GM19328 (cell line): ENCODE measurements around the gene PCLO.
"Not testable (repeated sequence)": the region's sequence is repeated elsewhere in the genome, so short reads cannot be mapped to it uniquely, and the experiment has no call there.

Experiments
- ATAC-seq: cut with Tn5 transposase; IDR thresholded peaks from one replicate; pipeline ENCODE4 v1.9.1; 2021; ENCODE audit warnings: mild to moderate bottlenecking, moderate library complexity; ENCODE audit not compliant: unreplicated experiment

The PCLO gene

DNA sequence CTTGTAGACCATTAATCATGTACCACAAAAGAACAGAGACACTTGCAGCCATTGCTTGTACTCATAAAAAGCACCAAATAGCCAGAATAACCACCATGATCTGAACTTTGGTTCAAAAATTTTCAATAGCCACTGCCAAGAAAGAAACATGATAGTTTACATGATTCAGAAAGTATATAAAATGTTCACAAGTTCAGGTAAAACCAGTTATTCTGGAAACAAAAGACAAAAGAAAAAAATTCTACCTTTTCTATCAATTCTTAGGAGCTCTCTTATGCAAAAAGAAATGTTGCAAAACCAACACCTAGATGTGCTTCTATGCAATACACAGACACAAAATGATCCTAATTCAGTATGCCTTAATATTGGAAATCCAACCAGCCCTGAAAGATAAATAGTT is 108.7 kb downstream of the PCLO start:
- no peak for ATAC-seq

DNA sequence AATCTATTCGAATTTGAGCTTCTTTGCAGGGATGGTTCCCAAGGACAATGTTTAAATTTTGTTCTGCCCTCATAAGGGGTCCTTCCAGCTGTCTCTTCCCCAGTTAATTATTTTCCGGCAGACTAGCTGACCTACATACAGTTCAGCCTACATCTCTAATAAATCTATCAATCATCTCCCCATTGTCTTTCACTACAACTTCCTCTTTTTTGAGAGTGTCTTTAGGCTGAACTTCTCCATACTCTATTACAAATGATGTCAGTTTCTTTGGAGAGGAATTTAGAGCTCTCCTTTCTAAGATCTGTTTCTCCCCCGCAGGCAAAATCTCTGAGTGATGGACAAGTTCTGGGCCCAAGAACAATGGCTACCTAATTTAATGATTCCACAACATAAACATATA is 122.2 kb downstream of the PCLO start:
- ATAC-seq = no peak

DNA sequence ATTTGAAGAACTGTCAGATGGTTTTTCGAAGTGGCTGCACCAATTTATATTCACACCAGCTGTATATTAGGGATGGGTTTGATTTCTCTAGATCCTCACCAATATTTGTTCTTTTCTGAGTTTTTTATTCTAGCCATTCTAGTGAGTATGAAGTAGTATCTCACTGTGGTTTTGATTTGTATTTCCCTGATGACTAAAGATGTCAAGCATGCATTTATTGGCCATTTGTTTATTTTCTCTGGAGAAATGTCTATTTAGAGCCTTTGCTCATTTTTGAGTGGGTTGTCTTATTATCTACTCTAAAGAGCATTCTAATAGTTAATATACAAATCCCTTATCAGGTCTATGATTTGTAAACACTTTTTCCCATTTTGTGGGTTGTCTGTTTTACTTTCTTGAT is 123.9 kb downstream of the PCLO start:
- ATAC-seq = no peak

GRCh38 chr7:83036721-83037380 is 125.8 kb downstream of the PCLO start:
- no peak for ATAC-seq

DNA sequence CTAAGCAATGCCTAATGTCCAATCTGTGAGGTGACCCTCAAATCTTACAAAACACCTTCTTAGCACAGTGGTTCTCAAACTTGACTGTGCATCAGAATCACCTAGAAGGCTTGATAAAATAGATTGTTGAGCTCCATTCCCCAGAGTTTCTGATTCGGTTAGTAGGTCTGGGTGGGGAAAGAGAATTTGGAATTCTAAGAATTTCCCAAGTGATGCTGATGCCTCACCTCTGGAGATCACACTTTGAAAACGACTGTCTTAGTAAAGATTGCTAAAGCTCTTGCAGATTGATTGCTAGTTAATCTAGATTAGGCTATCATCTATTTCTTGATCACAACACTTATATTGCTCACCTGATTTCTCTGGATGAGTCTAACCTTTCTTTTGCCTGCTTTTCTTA is 126.6 kb downstream of the PCLO start:
- no peak for ATAC-seq

- no peak for ATAC-seq
Measured at GRCh38 chr7:83032195-83032594, 130.5 kb downstream of the PCLO start.

DNA sequence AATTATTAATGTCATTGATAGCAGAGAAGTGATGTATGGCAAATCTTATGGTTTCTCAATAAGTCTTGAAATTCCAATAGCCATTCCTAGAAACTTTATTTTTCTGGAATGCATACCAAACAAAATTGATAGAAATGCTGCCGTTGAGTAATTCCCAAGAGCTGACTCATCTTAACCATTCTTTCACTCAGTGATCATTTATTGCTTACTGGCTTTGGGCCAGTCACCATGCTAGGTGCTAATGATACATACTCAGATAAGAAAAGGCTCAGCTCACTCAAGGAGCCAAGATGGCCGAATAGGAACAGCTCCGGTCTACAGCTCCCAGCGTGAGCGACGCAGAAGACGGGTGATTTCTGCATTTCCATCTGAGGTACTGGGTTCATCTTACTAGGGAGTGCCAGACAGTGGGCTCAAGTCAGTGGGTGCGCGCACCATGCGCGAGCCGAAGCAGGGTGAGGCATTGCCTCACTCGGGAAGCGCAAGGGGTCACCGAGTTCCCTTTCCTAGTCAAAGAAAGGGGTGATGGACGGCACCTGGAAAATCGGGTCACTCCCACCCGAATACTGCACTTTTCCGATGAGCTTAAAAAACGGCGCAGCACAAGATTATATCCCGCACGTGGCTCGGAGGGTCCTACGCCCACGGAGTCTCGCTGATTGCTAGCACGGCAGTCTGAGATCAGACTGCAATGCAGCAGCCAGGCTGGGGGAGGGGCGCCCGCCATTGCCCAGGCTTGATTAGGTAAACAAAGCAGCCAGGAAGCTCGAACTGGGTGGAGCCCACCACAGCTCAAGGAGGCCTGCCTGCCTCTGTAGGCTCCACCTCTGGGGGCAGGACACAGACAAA is 138.6 kb downstream of the PCLO start:
- not testable (repeated sequence) for ATAC-seq

DNA sequence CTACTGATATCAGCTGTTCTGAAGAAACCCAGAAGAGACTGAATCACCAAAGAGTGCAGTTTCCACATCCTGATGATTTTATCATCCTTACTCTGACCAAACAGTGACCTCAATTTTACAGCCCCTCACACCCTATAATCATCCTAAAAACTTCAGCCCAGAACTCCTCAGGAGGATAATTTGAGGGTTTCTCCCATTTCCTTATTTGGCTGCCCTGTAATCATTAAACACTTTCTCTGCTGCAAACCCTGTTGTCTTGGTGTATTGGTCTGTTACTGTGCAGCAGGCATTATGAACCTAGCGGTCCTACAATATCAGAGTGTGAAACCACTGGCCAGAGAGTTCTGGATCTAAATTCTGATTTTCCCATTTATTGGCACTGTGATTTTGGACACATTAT is 141.7 kb downstream of the PCLO start:
- ATAC-seq = no peak

DNA sequence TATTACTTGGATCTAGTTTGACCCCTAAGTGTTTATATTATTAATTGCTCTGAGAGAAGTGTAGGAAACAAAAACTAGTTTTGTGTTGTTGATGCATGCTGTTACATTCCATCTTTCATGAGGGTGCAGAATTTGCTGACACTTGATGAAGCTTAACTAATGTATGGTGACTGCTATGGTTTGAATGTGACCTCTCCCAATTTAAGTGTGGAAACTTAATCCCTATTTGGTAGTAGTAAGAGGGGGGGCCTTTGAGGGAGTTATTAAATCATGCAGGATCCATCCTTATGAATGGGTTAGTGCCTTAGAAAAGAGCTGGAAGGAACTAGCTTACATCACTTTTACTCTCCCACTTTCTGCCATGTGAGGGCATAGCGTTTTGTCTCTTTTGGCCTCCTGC is 142.5 kb downstream of the PCLO start:
- no peak for ATAC-seq

DNA sequence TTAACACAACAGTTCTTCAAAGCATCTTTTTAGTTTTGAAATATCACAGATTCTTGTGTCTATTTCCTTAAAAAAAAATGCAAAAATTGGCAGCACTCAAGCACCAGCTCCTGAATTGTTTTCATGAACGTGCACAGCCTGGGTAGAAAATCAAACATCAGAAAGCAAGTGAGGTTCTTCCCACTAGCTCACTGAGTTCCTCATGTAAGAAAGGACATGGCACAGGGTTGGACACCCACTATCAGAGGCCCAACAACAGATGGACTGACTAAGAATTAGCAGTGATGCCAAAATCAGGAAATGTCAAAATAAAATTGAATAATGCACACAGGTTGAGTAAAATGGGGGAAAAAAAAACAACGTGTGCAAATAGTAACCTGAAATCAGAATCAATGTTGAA is 146.8 kb downstream of the PCLO start:
- ATAC-seq = no peak

DNA sequence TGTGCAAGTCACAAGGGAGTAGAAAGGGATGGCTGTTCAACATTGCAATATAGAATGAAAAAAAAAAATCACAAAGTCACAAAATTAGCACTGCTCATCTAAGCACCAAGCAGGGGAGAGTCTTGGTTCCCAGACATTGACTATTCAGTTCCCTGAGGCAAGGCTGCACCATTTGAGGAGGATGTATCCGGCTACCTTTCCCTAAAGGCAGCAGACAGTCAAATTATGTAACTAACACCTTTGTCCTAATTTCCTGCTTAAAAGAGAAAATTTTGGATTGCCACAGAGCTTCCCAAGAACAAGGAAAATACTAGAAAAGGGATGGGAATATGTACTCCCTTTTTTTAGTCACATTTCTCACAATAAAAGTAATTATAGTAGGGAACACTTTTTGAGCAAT is 148.1 kb downstream of the PCLO start:
- no peak for ATAC-seq

DNA sequence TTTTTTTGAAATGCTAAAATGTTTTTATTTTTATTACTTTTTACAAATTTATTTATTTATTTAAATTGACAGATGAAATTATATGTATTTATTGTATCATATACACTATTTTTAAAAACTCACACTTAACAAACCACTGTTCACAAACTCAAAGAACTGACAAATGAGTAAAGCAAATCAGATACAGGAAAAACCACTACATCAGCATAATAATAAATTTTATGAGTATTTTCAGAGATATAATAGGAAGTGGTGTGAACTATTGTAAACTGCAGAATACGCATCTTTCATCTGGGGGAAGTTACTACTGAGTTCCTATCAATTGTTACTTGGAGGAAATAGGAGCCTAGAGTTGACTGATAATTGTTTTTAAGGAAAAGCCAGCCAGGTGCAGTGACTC is 150.7 kb downstream of the PCLO start:
- ATAC-seq = no peak

DNA sequence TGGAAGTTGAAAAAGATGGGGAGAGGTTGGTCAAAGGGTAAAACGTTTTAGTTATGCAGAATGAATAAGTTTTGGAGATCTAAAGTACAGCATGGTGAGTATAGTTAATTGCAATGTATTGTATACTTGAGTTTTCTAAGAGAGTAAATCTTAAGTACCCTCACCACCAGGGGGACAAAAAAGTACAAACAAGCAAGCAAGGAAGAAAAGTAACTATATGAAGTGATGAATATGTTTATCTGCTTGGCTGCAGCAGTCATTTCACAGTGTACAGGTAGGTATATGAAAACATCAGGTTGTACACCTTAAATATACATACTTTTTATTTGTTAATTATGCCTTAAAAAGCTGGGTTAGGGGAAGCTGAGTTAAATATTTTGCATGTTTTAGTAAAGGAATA is 157.3 kb downstream of the PCLO start:
- no peak for ATAC-seq

GRCh38 chr7:83001362-83002040 is 161.2 kb downstream of the PCLO start:
- ATAC-seq = no peak

DNA sequence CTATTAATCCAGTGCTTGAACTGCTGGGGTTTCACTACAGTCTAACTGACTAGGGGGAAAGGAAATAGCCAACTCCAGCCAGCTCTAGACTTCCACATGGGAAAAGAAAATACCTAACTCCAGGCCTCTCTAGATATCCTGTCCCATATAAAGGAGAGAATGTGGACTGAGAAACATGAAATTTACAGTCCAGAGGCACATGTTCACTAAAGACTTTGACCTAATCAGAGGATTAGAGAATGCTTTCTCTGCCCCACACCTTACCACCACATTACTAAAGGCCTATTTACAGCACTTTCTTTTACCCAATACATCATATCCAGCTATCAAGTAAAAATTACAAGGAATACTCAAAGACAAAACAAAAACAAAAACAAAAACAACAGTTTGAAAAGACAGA is 164.2 kb downstream of the PCLO start:
- no peak for ATAC-seq

- no peak for ATAC-seq
Measured at GRCh38 chr7:82985144-82985802, 177.4 kb downstream of the PCLO start.

DNA sequence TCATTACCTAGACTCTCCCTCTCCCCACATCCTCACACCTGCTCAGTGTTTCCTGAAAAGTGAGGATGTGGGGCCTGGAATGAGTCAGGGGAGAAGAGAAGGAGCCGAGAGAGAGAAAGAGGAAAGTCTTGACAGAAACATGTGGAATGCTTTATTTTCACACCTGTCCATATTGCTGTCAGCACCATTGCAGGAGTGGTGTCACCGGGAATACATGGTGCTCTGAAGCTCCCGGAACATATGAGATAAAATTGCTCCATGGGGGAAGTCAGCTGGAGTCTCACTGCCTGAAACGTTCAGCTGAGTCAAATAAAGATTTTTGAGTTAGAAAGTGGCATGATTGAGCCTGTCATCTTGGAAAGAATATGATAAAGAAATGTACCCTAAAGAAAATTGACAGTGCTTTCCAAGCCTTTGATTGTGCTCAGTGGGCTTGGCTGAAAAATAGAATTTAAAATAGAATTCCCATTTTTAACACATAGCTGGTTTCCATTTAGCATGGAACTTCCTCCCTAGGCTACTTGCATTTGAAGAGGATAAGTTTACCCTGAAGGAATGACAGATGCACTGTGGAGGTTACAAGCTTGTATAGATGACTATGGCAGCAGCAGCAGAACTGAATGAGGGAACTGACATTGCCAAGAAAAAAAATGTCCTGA is 182.4 kb downstream of the PCLO start:
- ATAC-seq = no peak

GRCh38 chr7:82975811-82976468 is 186.7 kb downstream of the PCLO start:
- no peak for ATAC-seq

GRCh38 chr7:82972135-82972534 is 190.5 kb downstream of the PCLO start:
- no peak for ATAC-seq
